ENCODE data around the gene KCNK16.

The KCNK16 gene

GRCh38 chr6:39279539-39279938, 43.0 kb downstream of the KCNK16 start:
- H2AFZ ChIP-seq: no peak overlapping the region
- H3K27ac ChIP-seq: no peak overlapping the region
- H3K4me1 ChIP-seq: no peaks in the 10 kb centered on the region
- no peak for TF ChIP-seq CTCF (IDR thresholded peaks at IDR 0.05)
- H3K27me3 ChIP-seq (ENCODE audit: control insufficient read depth, insufficient read depth, low read length): no peaks in the 10 kb centered on the region
- no peak overlapping the region for H3K9ac ChIP-seq
- H3K4me3 ChIP-seq (ENCODE audit: low read depth, low read length): no peak overlapping the region
- no peaks in the 10 kb centered on the region for H3K36me3 ChIP-seq (ENCODE audit: control insufficient read depth, insufficient read depth, low read length)
- no peaks in the 10 kb centered on the region for H3K79me2 ChIP-seq
- H3K9me3 ChIP-seq (ENCODE audit: control insufficient read depth, low read length): no peaks in the 10 kb centered on the region
- no peak overlapping the region for H3K4me2 ChIP-seq (ENCODE audit: low read length)

GRCh38 chr6:39276379-39276995, 46.0 kb downstream of the KCNK16 start:
- H3K9me3 ChIP-seq (ENCODE audit: control insufficient read depth, low read length): no peaks in the 10 kb centered on the region
- H3K4me1 ChIP-seq: no peaks in the 10 kb centered on the region
- H3K27me3 ChIP-seq (ENCODE audit: control insufficient read depth, insufficient read depth, low read length): no peaks in the 10 kb centered on the region
- H3K27ac ChIP-seq: no peak overlapping the region
- H3K9ac ChIP-seq: no peak overlapping the region
- no peak overlapping the region for H3K4me3 ChIP-seq (ENCODE audit: low read depth, low read length)
- H3K79me2 ChIP-seq: no peaks in the 10 kb centered on the region
- no peak for TF ChIP-seq CTCF (IDR thresholded peaks at IDR 0.05)
- H3K4me2 ChIP-seq (ENCODE audit: low read length): no peak overlapping the region
- H2AFZ ChIP-seq: no peak overlapping the region
- no peaks in the 10 kb centered on the region for H3K36me3 ChIP-seq (ENCODE audit: control insufficient read depth, insufficient read depth, low read length)

GRCh38 chr6:39274903-39275302, 47.6 kb downstream of the KCNK16 start:
- no peak overlapping the region for H2AFZ ChIP-seq
- H3K9ac ChIP-seq: no peak overlapping the region
- H3K4me3 ChIP-seq (ENCODE audit: low read depth, low read length): no peak overlapping the region
- no peaks in the 10 kb centered on the region for H3K36me3 ChIP-seq (ENCODE audit: control insufficient read depth, insufficient read depth, low read length)
- H3K27me3 ChIP-seq (ENCODE audit: control insufficient read depth, insufficient read depth, low read length): no peaks in the 10 kb centered on the region
- no peak overlapping the region for H3K4me2 ChIP-seq (ENCODE audit: low read length)
- H3K9me3 ChIP-seq (ENCODE audit: control insufficient read depth, low read length): no peaks in the 10 kb centered on the region
- H3K79me2 ChIP-seq: no peaks in the 10 kb centered on the region
- H3K27ac ChIP-seq: no peak overlapping the region
- TF ChIP-seq CTCF (IDR thresholded peaks at IDR 0.05): no peak
- no peaks in the 10 kb centered on the region for H3K4me1 ChIP-seq

GRCh38 chr6:39274471-39274870, 48.0 kb downstream of the KCNK16 start:
- Histone ChIP-seq H3K27me3 (ENCODE audit: control insufficient read depth, insufficient read depth, low read length) (no peaks in the 10 kb centered on the region), H2AFZ (no peak overlapping the region), H3K27ac (no peak overlapping the region), H3K9me3 (ENCODE audit: control insufficient read depth, low read length) (no peaks in the 10 kb centered on the region), H3K9ac (no peak overlapping the region), H3K4me2 (ENCODE audit: low read length) (no peak overlapping the region), H3K36me3 (ENCODE audit: control insufficient read depth, insufficient read depth, low read length) (no peaks in the 10 kb centered on the region), H3K79me2 (no peaks in the 10 kb centered on the region), H3K4me1 (no peaks in the 10 kb centered on the region), H3K4me3 (ENCODE audit: low read depth, low read length) (no peak overlapping the region)
- TF ChIP-seq CTCF (IDR thresholded peaks at IDR 0.05): no peak

GRCh38 chr6:39273406-39273821, 49.1 kb downstream of the KCNK16 start:
- no peak overlapping the region for H2AFZ ChIP-seq
- no peaks in the 10 kb centered on the region for H3K79me2 ChIP-seq
- H3K4me2 ChIP-seq (ENCODE audit: low read length): no peak overlapping the region
- H3K4me3 ChIP-seq (ENCODE audit: low read depth, low read length): no peak overlapping the region
- H3K36me3 ChIP-seq (ENCODE audit: control insufficient read depth, insufficient read depth, low read length): no peaks in the 10 kb centered on the region
- no peak overlapping the region for H3K27ac ChIP-seq
- H3K27me3 ChIP-seq (ENCODE audit: control insufficient read depth, insufficient read depth, low read length): no peaks in the 10 kb centered on the region
- H3K9ac ChIP-seq: no peak overlapping the region
- no peak for TF ChIP-seq CTCF (IDR thresholded peaks at IDR 0.05)
- no peaks in the 10 kb centered on the region for H3K9me3 ChIP-seq (ENCODE audit: control insufficient read depth, low read length)
- no peaks in the 10 kb centered on the region for H3K4me1 ChIP-seq
